Breast epithelium (tissue), 4 donors: ENCODE results near the gene MC1R. TPM values are rescaled to one million over a fixed set of nuclear protein-coding genes. Genes with fewer than 3 reads are reported as not detected.

Experiments
- DNase-seq, 2 donors: peaks; one replicate each; pipeline ENCODE4 v3.0.0-alpha.2; 2019; ENCODE audit warnings: low spot score in 2 of 2
- H3K27ac ChIP-seq, 2 donors: fragments of 200-600 bp; sonication (generic) in 1 of 2; one replicate each; pipeline ENCODE4 v1.5.1; 2016 to 2019; ENCODE audit warnings: mild to moderate bottlenecking in 1 of 2
- H3K27me3 ChIP-seq, 2 donors: fragments of 200-600 bp; sonication (generic) in 1 of 2; one replicate each; pipeline versions ENCODE4 v1.5.1 to v1.6.0; 2017 to 2019; ENCODE audit warnings: control low read depth in 1 of 2, mild to moderate bottlenecking in 1 of 2
- H3K36me3 ChIP-seq: fragments of 200-600 bp; one replicate; pipeline ENCODE4 v1.5.1; 2019
- H3K4me1 ChIP-seq, 2 donors: fragments of 200-600 bp; sonication (generic); one replicate each; pipeline ENCODE4 v1.5.1; 2016 to 2019; ENCODE audit warnings: control low read depth in 1 of 2
- H3K4me3 ChIP-seq, 3 donors: fragments of 200-600 bp; sonication (generic); 1 replicate in 2 of 3; 2 replicates in 1 of 3; pipeline ENCODE4 v1.5.1; 2016 to 2019; ENCODE audit warnings: mild to moderate bottlenecking in 3 of 3, moderate library complexity in 2 of 3
- H3K9me3 ChIP-seq, 2 donors: fragments of 200-600 bp; sonication (generic) in 1 of 2; one replicate each; pipeline ENCODE4 v1.5.1; 2016 to 2019; ENCODE audit warnings: control low read depth in 1 of 2
- CTCF ChIP-seq, 3 donors: fragments of 450-650 bp; IDR thresholded peaks; one replicate each; pipeline ENCODE4 v1.5.1; 2016 to 2017; ENCODE audit warnings: antibody characterized with exemption in 3 of 3, mild to moderate bottlenecking in 3 of 3, moderate library complexity in 3 of 3
- POLR2A ChIP-seq: fragments of 450-650 bp; IDR thresholded peaks from one replicate; pipeline ENCODE4 v1.6.1; 2016; ENCODE audit warnings: antibody characterized with exemption, mild to moderate bottlenecking, moderate library complexity
- POLR2AphosphoS5 ChIP-seq, 3 donors: sonication (generic); formaldehyde crosslinking; IDR thresholded peaks; one replicate each; pipeline ENCODE4 v1.6.1; 2017; ENCODE audit warnings: antibody characterized with exemption in 3 of 3
- intact Hi-C: fragments of 100-400 bp; cut with DNase I; formaldehyde crosslinking; loops from one replicate; pipeline ENCODE4 v1.15.1; 2023; ENCODE audit warnings: low total_unique reads
- total RNA-seq, 3 donors: library from RNA; depleted of rRNA; stranded (reverse); fragments of >200 nt; gene quantifications; one replicate each; pipeline ENCODE4 v1.1.0, GENCODE V29; 2016

Gene MC1R
- 1 to 10 TPM; 3.7 to 7.2 (median 3.8) TPM for total RNA-seq

GRCh38 chr16:89918453-89919347, at the start of gene MC1R:
Gene MC1R, plus strand, starts transcription at chr16:89918862. Its CDS starts 397 bp downstream, at chr16:89919259.
- Histone ChIP-seq H3K9me3 (no peaks in the 10 kb centered on the region), H3K4me3 (peak within 1 kb of the TSS; percentile 24 to 66 (median 41)), H3K36me3 (no peaks in the 10 kb centered on the region), H3K4me1 (peaks cover 12 to 19% of the 10 kb centered on the region in 2 donors), H3K27ac (no peak within 1 kb of the TSS), H3K27me3 (peaks cover 4 to 7% of the 10 kb centered on the region in 2 donors)
- intact Hi-C loops: no loop called here
- peak in 1 of 3 donors; percentile 15 for TF ChIP-seq CTCF (IDR thresholded peaks at IDR 0.05)
- TF ChIP-seq POLR2AphosphoS5 (IDR thresholded peaks at IDR 0.05): no peak
- no peak for DNase-seq

- Histone ChIP-seq H3K9me3 (peaks cover 7 to 9% of the 10 kb centered on the region in 2 donors), H3K27ac (no peak overlapping the region), H3K4me1 (peaks cover 0 to 3% of the 10 kb centered on the region in 2 donors), H3K36me3 (no peaks in the 10 kb centered on the region), H3K4me3 (no peak overlapping the region), H3K27me3 (no peaks in the 10 kb centered on the region)
- no peak for DNase-seq
- intact Hi-C loops: no loop called here
- no peak for TF ChIP-seq CTCF (IDR thresholded peaks at IDR 0.05)
- TF ChIP-seq POLR2AphosphoS5 (IDR thresholded peaks at IDR 0.05): no peak
- no peak for TF ChIP-seq POLR2A
Observed at GRCh38 chr16:89869911-89870310, 48.8 kb upstream of the MC1R start.

GRCh38 chr16:89870440-89870839, 48.2 kb upstream of the MC1R start:
- Histone ChIP-seq H3K27ac (no peak overlapping the region), H3K36me3 (no peaks in the 10 kb centered on the region), H3K4me1 (peaks cover 0 to 3% of the 10 kb centered on the region in 2 donors), H3K4me3 (no peak overlapping the region), H3K27me3 (no peaks in the 10 kb centered on the region), H3K9me3 (peaks cover 7 to 9% of the 10 kb centered on the region in 2 donors)
- TF ChIP-seq POLR2A (no peak), POLR2AphosphoS5 (IDR thresholded peaks at IDR 0.05) (no peak), CTCF (IDR thresholded peaks at IDR 0.05) (no peak)
- DNase-seq: no peak
- intact Hi-C loops: no loop called here

- TF ChIP-seq POLR2A (no peak), CTCF (IDR thresholded peaks at IDR 0.05) (no peak), POLR2AphosphoS5 (IDR thresholded peaks at IDR 0.05) (no peak)
- H3K9me3 ChIP-seq: peaks cover 7 to 9% of the 10 kb centered on the region in 2 donors
- H3K4me1 ChIP-seq: peaks cover 0 to 3% of the 10 kb centered on the region in 2 donors
- no peak overlapping the region for H3K27ac ChIP-seq
- H3K4me3 ChIP-seq: no peak overlapping the region
- H3K36me3 ChIP-seq: no peaks in the 10 kb centered on the region
- intact Hi-C loops: no loop called here
- no peaks in the 10 kb centered on the region for H3K27me3 ChIP-seq
- DNase-seq: no peak
Observed at GRCh38 chr16:89871895-89872294, 46.8 kb upstream of the MC1R start.
